Liver (tissue), 3 donors: ENCODE data around the gene TEX9.

Experiments
- ATF3 ChIP-seq: IDR thresholded peaks from 2 replicates; pipeline ENCODE4 v1.6.1; 2016; ENCODE audit warnings: antibody characterized with exemption
- CTCF ChIP-seq: fragments of 150-350 bp; IDR thresholded peaks from 2 replicates; pipeline ENCODE4 v1.5.1; 2017; ENCODE audit warnings: improper control_type of control experiment, low read depth, low read length; ENCODE audit not compliant: missing input control
- GABPA ChIP-seq, 2 donors: IDR thresholded peaks in 1 of 2; conservative IDR thresholded peaks in 1 of 2; 2 replicates each; pipeline ENCODE4 v1.6.1; 2016; ENCODE audit warnings: antibody characterized with exemption in 2 of 2, mild to moderate bottlenecking in 1 of 2, moderate library complexity in 1 of 2
- HNF4G ChIP-seq: IDR thresholded peaks from 2 replicates; pipeline ENCODE4 v1.6.1; 2016; ENCODE audit warnings: antibody characterized with exemption
- MAX ChIP-seq: IDR thresholded peaks from 2 replicates; pipeline ENCODE4 v1.6.1; 2016; ENCODE audit warnings: antibody characterized with exemption
- RAD21 ChIP-seq, 2 donors: IDR thresholded peaks; 2 replicates each; pipeline ENCODE4 v1.6.1; 2016; ENCODE audit warnings: antibody characterized with exemption in 2 of 2, mild to moderate bottlenecking in 2 of 2
- REST ChIP-seq: IDR thresholded peaks from 2 replicates; pipeline ENCODE4 v1.6.1; 2016; ENCODE audit warnings: antibody characterized with exemption, mild to moderate bottlenecking
- RXRA ChIP-seq, 2 donors: IDR thresholded peaks; 2 replicates each; pipeline ENCODE4 v1.6.1; 2017 to 2018; ENCODE audit warnings: antibody characterized with exemption in 2 of 2, mild to moderate bottlenecking in 1 of 2
- TAF1 ChIP-seq: conservative IDR thresholded peaks from 2 replicates; pipeline ENCODE4 v1.6.1; 2016; ENCODE audit warnings: antibody characterized with exemption, mild to moderate bottlenecking
- YY1 ChIP-seq: IDR thresholded peaks from 2 replicates; pipeline ENCODE4 v1.6.1; 2016; ENCODE audit warnings: antibody characterized with exemption, mild to moderate bottlenecking
- ZBTB33 ChIP-seq: IDR thresholded peaks from 2 replicates; pipeline ENCODE4 v1.6.1; 2016; ENCODE audit warnings: antibody characterized with exemption
- donor health status: healthy.
- donor health status: healthy.

GRCh38 chr15:56445746-56446145, 80.5 kb downstream of the TEX9 start:
- TF ChIP-seq CTCF (no peak), GABPA (IDR thresholded peaks at IDR 0.05 in 1 of 2, conservative IDR thresholded peaks at IDR 0.05 in 1 of 2) (no peak), ATF3 (no peak), HNF4G (no peak), YY1 (no peak), RXRA (IDR thresholded peaks at IDR 0.05) (no peak), RAD21 (IDR thresholded peaks at IDR 0.05) (no peak), TAF1 (no peak), REST (no peak), MAX (no peak), ZBTB33 (no peak)
